Omental fat pad (tissue), 4 donors: ENCODE data around the gene PXDN. TPM values are rescaled to one million over a fixed set of nuclear protein-coding genes. Genes with fewer than 3 reads are reported as not detected.

ENCODE experiments used
- ATAC-seq: fragments of 150-250 bp; one replicate; pipeline ENCODE4 v1.9.1; 2016; ENCODE audit warnings: mild to moderate bottlenecking, moderate library complexity; ENCODE audit not compliant: low FRiP score
- DNase-seq: peaks from one replicate; pipeline ENCODE4 v3.0.0-alpha.2; 2019; ENCODE audit warnings: low spot score
- CTCF ChIP-seq, 3 donors: fragments of 450-650 bp; IDR thresholded peaks; one replicate each; pipeline ENCODE4 v1.5.1; 2016 to 2017; ENCODE audit warnings: antibody characterized with exemption in 3 of 3, mild to moderate bottlenecking in 3 of 3, moderate library complexity in 2 of 3
- total RNA-seq, 4 donors: library from RNA; depleted of rRNA; stranded (reverse); fragments of >200 nt; gene quantifications; one replicate each; pipeline ENCODE4 v1.1.0, GENCODE V29; 2016

PXDN gene
- total RNA-seq, 4 donors from 2014 or later = 81.2 to 228 (median 112) TPM

- no peak for ATAC-seq
- TF ChIP-seq CTCF (IDR thresholded peaks at IDR 0.05) = no peak
- no peak for DNase-seq
These were observed 162.2 kb downstream of the PXDN start for GRCh38 chr2:1581965-1582625.
